Osteoblast (primary cell): ENCODE data around the gene AQP6. TPM values are rescaled to one million over a fixed set of nuclear protein-coding genes. Genes with fewer than 3 reads are reported as not detected.

ENCODE experiments used
- DNase-seq: peaks from one replicate; pipeline ENCODE4 v3.0.0; 2011; ENCODE audit warnings: low spot score, mixed read lengths; ENCODE audit not compliant: insufficient read length; ENCODE audit errors: missing footprints
- H2AFZ ChIP-seq: 2 replicates; pipeline ENCODE4 v1.6.0; 2011; ENCODE audit warnings: mild to moderate bottlenecking, low read length
- H3K27ac ChIP-seq: 2 replicates; pipeline ENCODE4 v1.5.1; 2011; ENCODE audit warnings: mild to moderate bottlenecking, low read depth, low read length, moderate library complexity
- H3K27me3 ChIP-seq: 2 replicates; pipeline ENCODE4 v1.6.0; 2012; ENCODE audit warnings: mild to moderate bottlenecking, control low read depth, inconsistent platforms, low read length, moderate library complexity; ENCODE audit not compliant: insufficient read depth
- H3K36me3 ChIP-seq: 2 replicates; pipeline ENCODE4 v1.5.1; 2011; ENCODE audit warnings: mild to moderate bottlenecking, low read length, control low read depth, moderate library complexity; ENCODE audit not compliant: insufficient read depth
- H3K4me1 ChIP-seq: 2 replicates; pipeline ENCODE4 v1.5.1; 2011; ENCODE audit warnings: mild to moderate bottlenecking, low read length, control low read depth, moderate library complexity; ENCODE audit not compliant: insufficient read depth
- H3K4me2 ChIP-seq: 2 replicates; pipeline ENCODE4 v1.6.0; 2011; ENCODE audit warnings: mild to moderate bottlenecking, low read length; ENCODE audit not compliant: insufficient read depth
- H3K4me3 ChIP-seq: fragments of 200-600 bp; sonication (generic); 3 replicates; pipeline ENCODE4 v1.5.1; 2012; ENCODE audit warnings: mild to moderate bottlenecking, low read length, inconsistent platforms; ENCODE audit not compliant: insufficient read depth
- H3K79me2 ChIP-seq: 2 replicates; pipeline ENCODE4 v1.6.0; 2012; ENCODE audit warnings: mild to moderate bottlenecking, low read length, control low read depth, inconsistent platforms; ENCODE audit not compliant: insufficient read depth
- H3K9me3 ChIP-seq: 2 replicates; pipeline ENCODE4 v1.5.1; 2011; ENCODE audit warnings: low read depth, low read length, control low read depth
- H4K20me1 ChIP-seq: 2 replicates; pipeline ENCODE4 v1.6.0; 2012; ENCODE audit warnings: mild to moderate bottlenecking, low read length, control low read depth; ENCODE audit not compliant: insufficient read depth
- total RNA-seq: library from RNA; depleted of rRNA; stranded (reverse); fragments of >200 nt; gene quantifications from 2 replicates; pipeline ENCODE4 v1.2.3, GENCODE V29; 2012
- TF ChIP-seq, protein P1 (sequence below): IDR thresholded peaks from 2 replicates; pipeline ENCODE4 v1.5.1; 2011; ENCODE audit warnings: mild to moderate bottlenecking, low read depth, low read length, moderate library complexity; ENCODE audit errors: extremely low read depth

AQP6 gene
- total RNA-seq, 1 donor, result not detected

DNA sequence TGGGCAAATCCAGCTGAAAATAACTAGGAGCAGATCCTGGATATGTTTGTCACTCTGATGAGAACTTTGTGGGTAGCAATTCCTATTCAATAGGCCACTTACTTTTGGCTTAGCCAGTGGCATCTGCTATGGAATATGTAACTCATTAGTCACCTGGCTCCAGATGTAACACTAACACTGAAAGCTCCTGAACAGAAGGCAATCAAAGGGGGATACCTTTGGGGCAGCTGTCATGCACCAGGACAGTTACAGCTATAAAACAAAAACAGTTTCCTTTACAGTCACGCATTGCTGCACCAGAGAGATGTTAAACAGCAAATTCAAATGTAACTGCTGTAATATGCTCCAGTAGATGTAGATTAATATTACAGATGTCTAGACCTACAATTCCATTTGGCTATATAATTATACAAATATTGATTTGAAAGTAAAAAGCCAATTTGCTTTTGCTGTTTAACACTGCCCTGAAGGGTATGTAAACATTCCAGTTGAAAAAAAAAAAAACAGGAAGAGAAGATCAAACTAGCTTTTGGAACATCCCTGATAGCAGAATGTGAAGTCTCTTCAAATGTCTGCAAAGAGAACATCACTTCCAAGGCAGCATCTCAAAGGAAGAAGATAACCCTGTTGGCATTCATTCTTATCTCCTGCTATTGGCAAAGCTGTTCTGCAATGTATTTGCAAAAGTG is 34.2 kb downstream of the AQP6 start:
- H4K20me1 ChIP-seq, result no peaks in the 10 kb centered on the region
- peaks cover 12% of the 10 kb centered on the region for H3K36me3 ChIP-seq
- no peak overlapping the region for H3K27ac ChIP-seq
- peaks cover 10% of the 10 kb centered on the region for H3K4me1 ChIP-seq
- no peaks in the 10 kb centered on the region for H3K9me3 ChIP-seq
- peak overlapping the region; percentile 18 for H3K4me2 ChIP-seq
- peak overlapping the region; percentile 13 for H2AFZ ChIP-seq
- peaks cover 72% of the 10 kb centered on the region for H3K79me2 ChIP-seq
- DNase-seq, result no peak
- H3K27me3 ChIP-seq, result no peaks in the 10 kb centered on the region
- TF ChIP-seq, protein P1, sequence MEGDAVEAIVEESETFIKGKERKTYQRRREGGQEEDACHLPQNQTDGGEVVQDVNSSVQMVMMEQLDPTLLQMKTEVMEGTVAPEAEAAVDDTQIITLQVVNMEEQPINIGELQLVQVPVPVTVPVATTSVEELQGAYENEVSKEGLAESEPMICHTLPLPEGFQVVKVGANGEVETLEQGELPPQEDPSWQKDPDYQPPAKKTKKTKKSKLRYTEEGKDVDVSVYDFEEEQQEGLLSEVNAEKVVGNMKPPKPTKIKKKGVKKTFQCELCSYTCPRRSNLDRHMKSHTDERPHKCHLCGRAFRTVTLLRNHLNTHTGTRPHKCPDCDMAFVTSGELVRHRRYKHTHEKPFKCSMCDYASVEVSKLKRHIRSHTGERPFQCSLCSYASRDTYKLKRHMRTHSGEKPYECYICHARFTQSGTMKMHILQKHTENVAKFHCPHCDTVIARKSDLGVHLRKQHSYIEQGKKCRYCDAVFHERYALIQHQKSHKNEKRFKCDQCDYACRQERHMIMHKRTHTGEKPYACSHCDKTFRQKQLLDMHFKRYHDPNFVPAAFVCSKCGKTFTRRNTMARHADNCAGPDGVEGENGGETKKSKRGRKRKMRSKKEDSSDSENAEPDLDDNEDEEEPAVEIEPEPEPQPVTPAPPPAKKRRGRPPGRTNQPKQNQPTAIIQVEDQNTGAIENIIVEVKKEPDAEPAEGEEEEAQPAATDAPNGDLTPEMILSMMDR, result no peak
- no peak overlapping the region for H3K4me3 ChIP-seq

DNA sequence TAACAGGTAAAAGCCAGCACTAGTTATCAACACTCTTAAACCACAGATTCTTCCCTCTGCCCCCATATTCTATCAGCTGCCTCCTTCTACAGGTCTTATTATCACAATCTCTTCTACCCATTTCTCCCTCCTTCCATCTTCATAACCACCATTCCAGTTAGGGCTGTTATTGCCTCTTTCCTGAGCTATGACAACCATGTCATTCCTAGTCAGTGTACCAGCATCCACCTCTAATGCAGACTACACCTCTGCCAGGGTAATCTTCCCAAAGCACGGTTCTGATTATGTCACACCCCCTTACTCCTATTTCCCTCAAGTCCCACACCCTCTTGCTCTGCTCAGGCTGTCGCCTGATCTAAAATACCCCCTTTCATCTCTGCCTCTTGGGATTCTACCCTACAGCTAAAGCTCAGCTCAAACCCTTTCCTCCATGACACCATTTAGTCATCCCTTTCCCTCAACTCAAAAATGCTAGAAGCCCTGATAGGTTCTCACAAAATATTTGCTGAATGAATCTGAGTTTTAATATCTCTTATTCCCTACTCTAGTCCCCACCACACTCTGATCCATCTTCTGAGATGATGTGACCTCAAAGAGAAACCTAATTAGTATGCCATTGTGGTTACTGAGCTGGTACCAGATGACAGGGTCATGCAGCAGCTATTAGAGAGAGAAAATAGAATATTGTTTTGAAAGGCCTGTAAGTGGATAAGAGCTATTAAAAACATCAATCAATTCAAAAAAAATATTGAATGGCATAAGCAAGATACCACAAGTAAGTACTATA is 40.8 kb downstream of the AQP6 start:
- H3K27me3 ChIP-seq, result no peaks in the 10 kb centered on the region
- TF ChIP-seq, protein P1, result no peak
- H3K9me3 ChIP-seq, result no peaks in the 10 kb centered on the region
- peaks cover 7% of the 10 kb centered on the region for H3K36me3 ChIP-seq
- H3K79me2 ChIP-seq, result peaks cover 82% of the 10 kb centered on the region
- H3K4me1 ChIP-seq, result peaks cover 25% of the 10 kb centered on the region
- DNase-seq, result peak; percentile 66
- H4K20me1 ChIP-seq, result no peaks in the 10 kb centered on the region
- no peak overlapping the region for H3K4me2 ChIP-seq
- H3K4me3 ChIP-seq, result no peak overlapping the region
- H2AFZ ChIP-seq, result peak overlapping the region; percentile 67
- peak overlapping the region; percentile 59 for H3K27ac ChIP-seq

- Histone ChIP-seq H3K27me3 (no peaks in the 10 kb centered on the region), H3K36me3 (peaks cover 7% of the 10 kb centered on the region), H3K4me3 (no peak overlapping the region), H3K4me1 (peaks cover 30% of the 10 kb centered on the region), H4K20me1 (no peaks in the 10 kb centered on the region), H2AFZ (no peak overlapping the region), H3K9me3 (no peaks in the 10 kb centered on the region), H3K4me2 (no peak overlapping the region), H3K27ac (peak overlapping the region; percentile 59), H3K79me2 (peaks cover 84% of the 10 kb centered on the region)
- DNase-seq, result no peak
- TF ChIP-seq, protein P1, result no peak
These were observed 41.6 kb downstream of the AQP6 start for GRCh38 chr12:50014342-50014741.
